H9 (cell line): ENCODE results near the gene RNF215. TPM values are rescaled to one million over a fixed set of nuclear protein-coding genes. Genes with fewer than 3 reads are reported as not detected.

Experiments used
- DNase-seq: peaks from one replicate; pipeline ENCODE4 v3.0.0-alpha.2; 2017
- H2AFZ ChIP-seq: one replicate; pipeline ENCODE4 v1.6.1; 2013; ENCODE audit warnings: mild to moderate bottlenecking, low read length, control low read depth, moderate library complexity
- H2AK5ac ChIP-seq: 2 replicates; pipeline ENCODE4 v1.6.1; 2013; ENCODE audit warnings: low read length, control low read depth, mixed read lengths; ENCODE audit not compliant: insufficient read length
- H2BK120ac ChIP-seq: one replicate; pipeline ENCODE4 v1.6.1; 2013; ENCODE audit warnings: low read depth, mild to moderate bottlenecking, low read length, control low read depth, inconsistent platforms; ENCODE audit not compliant: poor library complexity, severe bottlenecking
- H2BK12ac ChIP-seq: 2 replicates; pipeline ENCODE4 v1.6.1; 2013; ENCODE audit warnings: low read length, control low read depth, mixed read lengths, low read depth; ENCODE audit not compliant: insufficient read length
- H2BK15ac ChIP-seq: 2 replicates; pipeline ENCODE4 v1.6.1; 2013; ENCODE audit warnings: low read depth, low read length, control low read depth
- H2BK20ac ChIP-seq: one replicate; pipeline ENCODE4 v1.6.1; 2013; ENCODE audit warnings: low read depth, mild to moderate bottlenecking, low read length, control low read depth, inconsistent platforms; ENCODE audit not compliant: poor library complexity, severe bottlenecking
- H2BK5ac ChIP-seq: 2 replicates; pipeline ENCODE4 v1.6.1; 2013; ENCODE audit warnings: low read length, control low read depth, mixed read lengths; ENCODE audit not compliant: insufficient read length
- H3K14ac ChIP-seq: 2 replicates; pipeline ENCODE4 v1.6.1; 2013; ENCODE audit warnings: low read length, control low read depth; ENCODE audit not compliant: insufficient read depth
- H3K18ac ChIP-seq: 2 replicates; pipeline ENCODE4 v1.6.1; 2013; ENCODE audit warnings: low read depth, mild to moderate bottlenecking, mixed read lengths, low read length, control low read depth; ENCODE audit not compliant: insufficient read length
- H3K23ac ChIP-seq: 2 replicates; pipeline ENCODE4 v1.6.1; 2013; ENCODE audit warnings: low read length, control low read depth, mixed read lengths, low read depth; ENCODE audit not compliant: insufficient read length
- H3K23me2 ChIP-seq: 2 replicates; pipeline ENCODE4 v1.6.1; 2013; ENCODE audit warnings: low read depth, mild to moderate bottlenecking, mixed read lengths, low read length, control low read depth; ENCODE audit not compliant: insufficient read length, poor library complexity, severe bottlenecking
- H3K27ac ChIP-seq: 2 replicates; pipeline ENCODE4 v1.5.1; 2013; ENCODE audit warnings: low read length, control low read depth, mixed read lengths, low read depth; ENCODE audit not compliant: insufficient read length
- H3K27me3 ChIP-seq: 2 replicates; pipeline ENCODE4 v1.6.1; 2013; ENCODE audit warnings: low read length, control low read depth, inconsistent platforms; ENCODE audit not compliant: insufficient read depth
- H3K4ac ChIP-seq: 2 replicates; pipeline ENCODE4 v1.6.1; 2013; ENCODE audit warnings: low read depth, mild to moderate bottlenecking, control low read depth, inconsistent platforms, low read length, moderate library complexity
- H3K4me1 ChIP-seq: 2 replicates; pipeline ENCODE4 v1.6.1; 2013; ENCODE audit warnings: low read length, control low read depth, inconsistent platforms; ENCODE audit not compliant: insufficient read depth
- H3K4me2 ChIP-seq: 2 replicates; pipeline ENCODE4 v1.6.1; 2013; ENCODE audit warnings: low read length, control low read depth, mixed read lengths; ENCODE audit not compliant: insufficient read length, insufficient read depth
- H3K56ac ChIP-seq: 2 replicates; pipeline ENCODE4 v1.6.1; 2013; ENCODE audit warnings: low read depth, mild to moderate bottlenecking, mixed read lengths, low read length, control low read depth; ENCODE audit not compliant: insufficient read length
- H3K79me1 ChIP-seq: 2 replicates; pipeline ENCODE4 v1.6.1; 2013; ENCODE audit warnings: low read depth, mild to moderate bottlenecking, moderate library complexity, low read length, control low read depth, inconsistent platforms; ENCODE audit not compliant: insufficient read depth, poor library complexity, severe bottlenecking
- H3K79me2 ChIP-seq: 2 replicates; pipeline ENCODE4 v1.6.1; 2013; ENCODE audit warnings: low read length, control low read depth, inconsistent platforms; ENCODE audit not compliant: insufficient read depth
- H3K9ac ChIP-seq: 2 replicates; pipeline ENCODE4 v1.6.1; 2013; ENCODE audit warnings: low read length, control low read depth, mixed read lengths; ENCODE audit not compliant: insufficient read length; ENCODE audit errors: extremely low read depth
- H3K9me3 ChIP-seq: one replicate; pipeline ENCODE4 v1.6.1; 2013; ENCODE audit warnings: low read depth, low read length, inconsistent platforms; ENCODE audit not compliant: control insufficient read depth
- H3T11ph ChIP-seq: one replicate; pipeline ENCODE4 v1.6.1; 2013; ENCODE audit warnings: mild to moderate bottlenecking, low read length, control low read depth, inconsistent platforms
- H4K20me1 ChIP-seq: one replicate; pipeline ENCODE4 v1.6.1; 2013; ENCODE audit not compliant: control insufficient read depth, insufficient read length, insufficient read depth
- H4K5ac ChIP-seq: 2 replicates; pipeline ENCODE4 v1.6.1; 2013; ENCODE audit warnings: low read depth, mild to moderate bottlenecking, mixed read lengths, low read length, control low read depth; ENCODE audit not compliant: insufficient read length
- H4K8ac ChIP-seq: replicated peaks from 2 replicates; pipeline ENCODE4 v1.6.1; 2013; ENCODE audit warnings: low read length, control low read depth, mixed read lengths, low read depth; ENCODE audit not compliant: insufficient read length
- H4K91ac ChIP-seq: 2 replicates; pipeline ENCODE4 v1.6.1; 2013; ENCODE audit warnings: low read depth, mild to moderate bottlenecking, moderate library complexity, mixed read lengths, low read length, control low read depth; ENCODE audit not compliant: insufficient read length
- H3K27ac Mint-ChIP-seq, 3 experiments: 2 replicates in 2 of 3; 3 replicates in 1 of 3; pipeline ENCODE4 v1.8.0; 2020 to 2021; ENCODE audit warnings: mixed read lengths in 3 of 3, mild to moderate bottlenecking in 1 of 3, moderate library complexity in 1 of 3
- H3K27me3 Mint-ChIP-seq: 2 replicates; pipeline ENCODE4 v1.8.0; 2021; ENCODE audit warnings: low read depth, mild to moderate bottlenecking, moderate library complexity, mixed read lengths
- H3K36me3 Mint-ChIP-seq, 3 experiments: 2 replicates in 2 of 3; 3 replicates in 1 of 3; pipeline ENCODE4 v1.8.0; 2020 to 2021; ENCODE audit warnings: low read depth in 3 of 3, mixed read lengths in 3 of 3; ENCODE audit not compliant: insufficient read depth in 1 of 3
- H3K4me1 Mint-ChIP-seq, 2 experiments: 2 replicates each; pipeline ENCODE4 v1.8.0; 2020; ENCODE audit warnings: mixed read lengths in 2 of 2
- H3K4me3 Mint-ChIP-seq, 2 experiments: 2 replicates in 1 of 2; 3 replicates in 1 of 2; pipeline ENCODE4 v1.8.0; 2020 to 2021; ENCODE audit warnings: mild to moderate bottlenecking in 2 of 2, mixed read lengths in 2 of 2, moderate library complexity in 1 of 2
- H3K9me3 Mint-ChIP-seq, 2 experiments: 2 replicates in 1 of 2; 3 replicates in 1 of 2; pipeline ENCODE4 v1.8.0; 2020; ENCODE audit warnings: mild to moderate bottlenecking in 2 of 2, mixed read lengths in 2 of 2, moderate library complexity in 1 of 2
- WGBS: extraction: QIAGEN DNeasy Blood & Tissue Kit; methylation state at CpG from one replicate; pipeline ENCODE4 v1.1.7; 2013; ENCODE audit warnings: missing lambda C conversion rate, low lambda C conversion rate, mixed read lengths; ENCODE audit not compliant: insufficient read length; ENCODE audit errors: extremely low coverage; 5-methylcytosine and 5-hydroxymethylcytosine counted together
- total RNA-seq: library from RNA; stranded (reverse); gene quantifications from 2 replicates; pipeline ENCODE4 v1.2.1, GENCODE V29; 2021
- TF ChIP-seq, protein P1 (sequence below): fragments of 200-600 bp; sonication (generic); conservative IDR thresholded peaks from 3 replicates; pipeline ENCODE4 v1.8.0; 2021; ENCODE audit warnings: antibody characterized with exemption, mild to moderate bottlenecking

The RNF215 gene
- total RNA-seq, 1 experiment from 2014 or later, result 24.5 TPM

- no peak overlapping the region for H2BK20ac ChIP-seq
- no peak overlapping the region for H3K14ac ChIP-seq
- no peaks in the 10 kb centered on the region; a peak in 1 of 5 replicates for H3K9me3 Mint-ChIP-seq
- no peak overlapping the region for H3K4ac ChIP-seq
- no peak overlapping the region for H4K91ac ChIP-seq
- no peak overlapping the region for H4K8ac ChIP-seq
- no peaks in the 10 kb centered on the region for H4K20me1 ChIP-seq
- no peak for DNase-seq
- no peaks in the 10 kb centered on the region for H3K79me2 ChIP-seq
- no peak overlapping the region for H2AFZ ChIP-seq
- H3K27ac Mint-ChIP-seq, result no peak overlapping the region; a peak in 1 of 7 replicates
- no peak overlapping the region for H3K27ac ChIP-seq
- no peak overlapping the region for H3K56ac ChIP-seq
- no peak overlapping the region for H2BK15ac ChIP-seq
- no peak overlapping the region for H2BK120ac ChIP-seq
- no peak overlapping the region; a peak in 1 of 5 replicates for H3K4me3 Mint-ChIP-seq
- no peak overlapping the region for H3T11ph ChIP-seq
- no peak overlapping the region for H3K9ac ChIP-seq
- H2AK5ac ChIP-seq, result no peak overlapping the region
- no peaks in the 10 kb centered on the region for H3K23me2 ChIP-seq
- no peaks in the 10 kb centered on the region for H3K4me1 ChIP-seq
- H3K4me1 Mint-ChIP-seq, result peaks cover 11 to 14% of the 10 kb centered on the region in 2 experiments
- H3K23ac ChIP-seq, result no peak overlapping the region
- no peak overlapping the region for H3K18ac ChIP-seq
- H3K27me3 Mint-ChIP-seq, result peaks cover 3% of the 10 kb centered on the region
- no peaks in the 10 kb centered on the region for H3K9me3 ChIP-seq
- no CpG with 5 or more reads among the region's 3 CpGs for WGBS
- H2BK5ac ChIP-seq, result no peak overlapping the region
- TF ChIP-seq, protein P1, sequence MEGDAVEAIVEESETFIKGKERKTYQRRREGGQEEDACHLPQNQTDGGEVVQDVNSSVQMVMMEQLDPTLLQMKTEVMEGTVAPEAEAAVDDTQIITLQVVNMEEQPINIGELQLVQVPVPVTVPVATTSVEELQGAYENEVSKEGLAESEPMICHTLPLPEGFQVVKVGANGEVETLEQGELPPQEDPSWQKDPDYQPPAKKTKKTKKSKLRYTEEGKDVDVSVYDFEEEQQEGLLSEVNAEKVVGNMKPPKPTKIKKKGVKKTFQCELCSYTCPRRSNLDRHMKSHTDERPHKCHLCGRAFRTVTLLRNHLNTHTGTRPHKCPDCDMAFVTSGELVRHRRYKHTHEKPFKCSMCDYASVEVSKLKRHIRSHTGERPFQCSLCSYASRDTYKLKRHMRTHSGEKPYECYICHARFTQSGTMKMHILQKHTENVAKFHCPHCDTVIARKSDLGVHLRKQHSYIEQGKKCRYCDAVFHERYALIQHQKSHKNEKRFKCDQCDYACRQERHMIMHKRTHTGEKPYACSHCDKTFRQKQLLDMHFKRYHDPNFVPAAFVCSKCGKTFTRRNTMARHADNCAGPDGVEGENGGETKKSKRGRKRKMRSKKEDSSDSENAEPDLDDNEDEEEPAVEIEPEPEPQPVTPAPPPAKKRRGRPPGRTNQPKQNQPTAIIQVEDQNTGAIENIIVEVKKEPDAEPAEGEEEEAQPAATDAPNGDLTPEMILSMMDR, result no peak
- H3K27me3 ChIP-seq, result no peaks in the 10 kb centered on the region
- H4K5ac ChIP-seq, result no peak overlapping the region
- no peak overlapping the region for H2BK12ac ChIP-seq
- H3K36me3 Mint-ChIP-seq, result peaks cover 3 to 11% (median 6%) of the 10 kb centered on the region in 3 experiments; a peak in 6 of 7 replicates
- H3K79me1 ChIP-seq, result no peaks in the 10 kb centered on the region
- H3K4me2 ChIP-seq, result no peak overlapping the region
Observed at GRCh38 chr22:30433227-30433626, 46.0 kb upstream of the RNF215 start.
